PFSK-1 (cell line): ENCODE data around the gene KRTAP5-10.

Source experiments
- POLR2AphosphoS5 ChIP-seq: IDR thresholded peaks from 2 replicates; pipeline ENCODE4 v1.6.1; 2012; ENCODE audit warnings: low read depth, mild to moderate bottlenecking, control low read depth, low read length, moderate library complexity
- SIN3A ChIP-seq: IDR thresholded peaks from 2 replicates; pipeline ENCODE4 v1.6.1; 2012; ENCODE audit warnings: mild to moderate bottlenecking, low read length, moderate library complexity, borderline replicate concordance; ENCODE audit not compliant: insufficient read depth
- TAF1 ChIP-seq: IDR thresholded peaks from 2 replicates; pipeline ENCODE4 v1.6.1; 2012; ENCODE audit warnings: low read length, control low read depth, borderline replicate concordance; ENCODE audit not compliant: insufficient read depth
- TF ChIP-seq, protein P1 (sequence below), 2 experiments: IDR thresholded peaks; 2 replicates each; pipeline versions ENCODE4 v1.6.1 to v1.8.0; 2011 to 2012; ENCODE audit warnings: low read depth in 2 of 2, low read length in 2 of 2, control low read depth in 1 of 2, inconsistent platforms in 1 of 2, mild to moderate bottlenecking in 1 of 2, moderate library complexity in 1 of 2; ENCODE audit not compliant: insufficient read depth in 1 of 2

DNA sequence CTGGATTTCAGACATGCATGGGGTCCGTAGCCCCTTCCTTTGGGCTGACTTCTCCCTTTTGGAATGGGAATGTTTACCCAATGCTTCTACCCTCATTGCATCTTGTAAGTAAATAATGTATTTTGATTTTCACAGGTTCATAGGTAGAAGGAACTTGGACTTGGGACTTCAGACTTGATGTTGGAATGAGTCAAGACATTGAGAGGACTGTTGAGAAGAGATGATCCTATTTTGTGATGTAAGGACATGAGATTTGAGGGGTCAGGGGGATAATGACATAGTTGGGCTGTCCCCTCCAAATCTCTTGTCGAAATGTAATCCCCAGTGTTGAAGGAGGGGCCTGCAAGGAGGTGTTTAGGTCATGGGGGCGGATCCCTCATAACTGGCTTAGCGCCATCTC, 933 bp upstream of the KRTAP5-10 start:
- no peak for TF ChIP-seq POLR2AphosphoS5
- TF ChIP-seq, protein P1, sequence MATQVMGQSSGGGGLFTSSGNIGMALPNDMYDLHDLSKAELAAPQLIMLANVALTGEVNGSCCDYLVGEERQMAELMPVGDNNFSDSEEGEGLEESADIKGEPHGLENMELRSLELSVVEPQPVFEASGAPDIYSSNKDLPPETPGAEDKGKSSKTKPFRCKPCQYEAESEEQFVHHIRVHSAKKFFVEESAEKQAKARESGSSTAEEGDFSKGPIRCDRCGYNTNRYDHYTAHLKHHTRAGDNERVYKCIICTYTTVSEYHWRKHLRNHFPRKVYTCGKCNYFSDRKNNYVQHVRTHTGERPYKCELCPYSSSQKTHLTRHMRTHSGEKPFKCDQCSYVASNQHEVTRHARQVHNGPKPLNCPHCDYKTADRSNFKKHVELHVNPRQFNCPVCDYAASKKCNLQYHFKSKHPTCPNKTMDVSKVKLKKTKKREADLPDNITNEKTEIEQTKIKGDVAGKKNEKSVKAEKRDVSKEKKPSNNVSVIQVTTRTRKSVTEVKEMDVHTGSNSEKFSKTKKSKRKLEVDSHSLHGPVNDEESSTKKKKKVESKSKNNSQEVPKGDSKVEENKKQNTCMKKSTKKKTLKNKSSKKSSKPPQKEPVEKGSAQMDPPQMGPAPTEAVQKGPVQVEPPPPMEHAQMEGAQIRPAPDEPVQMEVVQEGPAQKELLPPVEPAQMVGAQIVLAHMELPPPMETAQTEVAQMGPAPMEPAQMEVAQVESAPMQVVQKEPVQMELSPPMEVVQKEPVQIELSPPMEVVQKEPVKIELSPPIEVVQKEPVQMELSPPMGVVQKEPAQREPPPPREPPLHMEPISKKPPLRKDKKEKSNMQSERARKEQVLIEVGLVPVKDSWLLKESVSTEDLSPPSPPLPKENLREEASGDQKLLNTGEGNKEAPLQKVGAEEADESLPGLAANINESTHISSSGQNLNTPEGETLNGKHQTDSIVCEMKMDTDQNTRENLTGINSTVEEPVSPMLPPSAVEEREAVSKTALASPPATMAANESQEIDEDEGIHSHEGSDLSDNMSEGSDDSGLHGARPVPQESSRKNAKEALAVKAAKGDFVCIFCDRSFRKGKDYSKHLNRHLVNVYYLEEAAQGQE (IDR thresholded peaks at IDR 0.05; ENCODE audit: insufficient read depth in 1 of 2, low read depth in 2 of 2, low read length in 2 of 2) = no peak
- no peak for TF ChIP-seq TAF1
- no peak for TF ChIP-seq SIN3A
